ENCODE results near the gene TLR7.

- no peak for TF ChIP-seq CTCF (IDR thresholded peaks at IDR 0.05; ENCODE audit: insufficient read depth, low read length)
- TF ChIP-seq POLR2AphosphoS5 (IDR thresholded peaks at IDR 0.05; ENCODE audit: low read depth) = no peak
- no peak for TF ChIP-seq REST (IDR thresholded peaks at IDR 0.05; ENCODE audit: insufficient replicate concordance, low read depth)
- no peak for TF ChIP-seq GABPA (IDR thresholded peaks at IDR 0.05; ENCODE audit: low read depth)
Measured at GRCh38 chrX:12896935-12897334, 30.1 kb downstream of the TLR7 start.

Data from HL-60 (cell line).